HG03280 (cell line): ENCODE results near the gene SMPD2.
"Not testable (repeated sequence)": the region's sequence is repeated elsewhere in the genome, so short reads cannot be mapped to it uniquely, and the experiment has no call there.

Source experiments
- ATAC-seq: cut with Tn5 transposase; IDR thresholded peaks from one replicate; pipeline ENCODE4 v1.9.1; 2021; ENCODE audit warnings: mild to moderate bottlenecking, moderate library complexity; ENCODE audit not compliant: unreplicated experiment

The SMPD2 gene

GRCh38 chr6:109460161-109460829 lies 19.8 kb downstream of the SMPD2 start:
- no peak for ATAC-seq

- ATAC-seq, result not testable (repeated sequence)
These were observed 20.7 kb downstream of the SMPD2 start for GRCh38 chr6:109461205-109461604.

- no peak for ATAC-seq
These were observed 21.4 kb downstream of the SMPD2 start for GRCh38 chr6:109461733-109462526.

GRCh38 chr6:109465772-109466171 lies 25.2 kb downstream of the SMPD2 start:
- no peak for ATAC-seq

GRCh38 chr6:109466212-109466923 lies 25.8 kb downstream of the SMPD2 start:
- ATAC-seq, result no peak

- no peak for ATAC-seq
These were observed 27.2 kb downstream of the SMPD2 start for GRCh38 chr6:109467696-109468095.

- ATAC-seq, result no peak
These were observed 29.2 kb downstream of the SMPD2 start for GRCh38 chr6:109469591-109470189.

- ATAC-seq, result no peak
These were observed 30.7 kb downstream of the SMPD2 start for GRCh38 chr6:109471105-109471810.

- peak; percentile 51 for ATAC-seq
These were observed 31.8 kb downstream of the SMPD2 start for GRCh38 chr6:109472132-109472995.

- no peak for ATAC-seq
These were observed 32.6 kb downstream of the SMPD2 start for GRCh38 chr6:109473120-109473519.

GRCh38 chr6:109474995-109475394 lies 34.5 kb downstream of the SMPD2 start:
- ATAC-seq, result no peak

GRCh38 chr6:109475625-109476024 lies 35.1 kb downstream of the SMPD2 start:
- ATAC-seq, result no peak

GRCh38 chr6:109477184-109477583 lies 36.7 kb downstream of the SMPD2 start:
- ATAC-seq, result no peak

GRCh38 chr6:109477725-109478124 lies 37.2 kb downstream of the SMPD2 start:
- no peak for ATAC-seq

- no peak for ATAC-seq
These were observed 37.8 kb downstream of the SMPD2 start for GRCh38 chr6:109478222-109478805.

- no peak for ATAC-seq
These were observed 38.5 kb downstream of the SMPD2 start for GRCh38 chr6:109478841-109479624.

- ATAC-seq, result no peak
These were observed 40.5 kb downstream of the SMPD2 start for GRCh38 chr6:109480993-109481480.
